DMS153 (cell line): ENCODE data around the gene KIAA0825.

Source experiments
- DNase-seq: peaks from one replicate; lab custom pipeline; 2025; lab: John Stamatoyannopoulos, UW

Gene KIAA0825

DNA sequence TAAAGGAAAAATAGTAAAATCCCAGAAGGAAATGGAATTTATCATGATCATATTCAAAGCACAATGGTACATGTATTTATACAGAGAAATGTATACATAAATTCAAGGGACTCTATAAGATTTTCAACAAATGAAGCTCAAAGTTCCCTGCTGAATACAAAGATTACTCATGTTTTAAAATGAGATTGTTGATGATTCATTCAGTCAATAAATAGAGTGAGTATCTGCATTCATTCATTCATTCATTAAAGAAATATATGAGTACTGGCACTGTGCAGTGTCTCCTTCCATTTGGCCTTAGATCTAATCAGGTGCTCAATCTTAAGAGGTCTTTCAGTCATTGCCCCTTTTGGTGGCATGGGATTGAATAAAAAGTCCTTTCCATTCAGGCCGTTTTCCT, 310.0 kb downstream of the KIAA0825 start:
- DNase-seq: no peak

DNA sequence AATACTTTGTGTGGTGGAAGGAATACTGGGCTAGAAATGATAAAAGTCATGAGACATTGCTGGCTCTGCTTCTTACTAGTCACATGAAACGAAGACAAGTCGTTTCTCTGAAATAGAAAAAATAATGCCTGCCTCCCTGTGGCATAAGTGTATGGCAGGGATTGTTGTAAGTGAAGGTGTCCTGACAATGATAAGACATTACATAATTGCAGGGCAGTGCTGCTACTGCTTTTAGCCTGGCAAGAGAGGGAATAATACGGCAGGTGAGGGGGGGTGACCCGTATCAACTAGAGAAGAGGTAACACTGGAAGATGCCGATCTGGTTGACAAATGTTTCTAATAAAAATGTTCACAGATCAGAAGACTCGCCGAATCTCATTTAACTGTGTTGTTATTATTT, 314.3 kb downstream of the KIAA0825 start:
- DNase-seq: no peak

DNA sequence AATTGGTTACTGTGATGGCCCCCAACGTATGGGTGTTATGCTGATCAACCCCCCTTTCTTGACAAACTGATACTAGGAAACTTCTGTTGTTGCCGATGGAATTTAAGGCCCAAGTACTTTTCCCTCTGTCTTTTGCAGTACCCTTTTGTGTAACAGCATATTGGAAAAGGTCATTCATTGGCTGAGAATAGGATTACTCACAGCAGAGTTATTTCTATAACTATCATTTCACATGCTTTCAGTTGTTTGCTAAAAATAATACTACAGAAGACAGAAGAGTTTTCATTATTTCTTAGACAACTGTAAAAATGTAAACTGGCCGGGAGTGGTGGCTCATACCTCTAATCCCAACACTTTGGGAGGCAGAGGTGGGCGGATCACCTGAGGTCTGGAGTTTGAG, 329.5 kb downstream of the KIAA0825 start:
- no peak for DNase-seq

DNA sequence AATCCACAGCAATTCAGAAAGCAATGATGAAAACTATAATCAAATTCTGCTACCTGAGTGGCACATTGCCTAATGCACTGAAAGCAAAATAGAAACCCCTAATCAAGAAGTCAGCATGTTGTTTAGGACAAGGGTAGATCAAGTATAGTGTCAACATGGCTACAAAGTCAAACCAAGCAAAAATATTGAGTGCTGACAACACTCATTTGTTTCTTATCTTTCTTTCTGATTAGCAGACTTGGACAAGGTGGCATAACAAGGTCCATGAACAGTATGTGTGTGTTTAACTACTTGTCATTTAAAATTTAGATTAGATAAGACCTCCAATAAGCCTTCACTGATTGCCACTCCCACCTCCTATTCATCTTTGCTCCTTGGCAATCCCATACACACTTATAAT, 332.4 kb downstream of the KIAA0825 start:
- no peak for DNase-seq

DNA sequence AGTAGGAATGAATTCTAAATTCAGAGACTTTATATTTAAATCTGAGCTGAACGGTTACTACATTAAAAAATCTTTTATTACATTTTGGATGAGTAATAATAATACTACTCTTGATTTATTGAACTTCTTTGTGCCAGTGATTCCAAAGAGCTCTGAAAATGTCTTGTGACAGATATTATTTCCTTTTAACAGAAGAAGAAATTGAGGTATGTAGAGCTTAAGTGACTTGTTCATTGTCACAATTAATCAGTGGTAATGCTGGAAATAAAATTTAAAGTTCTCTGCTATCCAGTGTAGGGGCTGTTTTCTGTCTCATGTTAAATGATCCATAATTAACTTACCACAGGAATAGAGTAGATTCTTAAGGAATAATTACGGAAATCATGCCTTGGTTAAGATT, 335.3 kb downstream of the KIAA0825 start:
- no peak for DNase-seq

DNA sequence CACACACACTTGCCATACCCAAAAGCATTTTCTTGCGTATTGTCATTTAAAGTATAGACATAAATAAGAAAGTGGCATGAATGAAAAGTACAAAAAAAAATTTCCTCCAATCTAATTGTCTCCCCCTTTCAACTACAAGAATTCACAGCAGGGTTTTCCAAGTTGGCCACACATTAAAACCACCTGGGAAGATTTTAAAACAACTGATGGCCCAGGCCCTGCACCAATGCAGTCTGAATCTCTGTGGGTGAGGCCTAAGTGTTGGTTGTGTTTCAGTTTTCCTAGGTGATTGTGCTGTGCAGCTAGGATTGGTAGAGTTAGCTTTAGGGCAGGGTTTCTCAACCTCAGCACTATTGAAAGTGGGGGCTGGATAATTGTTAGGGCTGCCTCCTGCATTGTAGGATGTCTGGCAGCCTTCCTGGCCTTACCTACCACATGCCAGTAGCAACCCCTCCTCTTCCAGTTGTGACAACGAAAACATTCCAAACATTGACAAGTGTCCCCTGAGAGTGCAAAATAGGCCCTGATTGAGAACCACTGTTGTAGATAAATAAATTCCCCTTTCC, 337.1 kb downstream of the KIAA0825 start:
- no peak for DNase-seq

DNA sequence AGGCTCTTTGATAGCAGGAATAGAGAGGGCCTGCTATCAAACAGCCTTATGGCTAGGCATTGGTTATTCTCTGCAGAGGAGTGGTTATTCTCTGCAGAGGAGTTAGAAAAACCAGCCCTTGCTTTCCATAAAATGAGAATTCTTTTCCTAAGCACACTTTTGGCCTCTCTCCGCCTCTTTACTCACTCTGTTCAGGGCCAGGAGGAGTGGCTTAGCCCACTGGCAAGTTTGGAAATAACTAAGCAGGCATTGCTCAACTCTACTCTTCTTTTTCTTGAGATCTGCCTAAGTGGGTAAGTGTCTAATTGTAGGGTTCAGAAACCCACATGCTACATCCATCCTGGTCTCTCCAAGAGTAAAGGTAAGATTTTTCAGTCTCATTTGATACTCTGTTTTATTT, 341.7 kb downstream of the KIAA0825 start:
- no peak for DNase-seq

DNA sequence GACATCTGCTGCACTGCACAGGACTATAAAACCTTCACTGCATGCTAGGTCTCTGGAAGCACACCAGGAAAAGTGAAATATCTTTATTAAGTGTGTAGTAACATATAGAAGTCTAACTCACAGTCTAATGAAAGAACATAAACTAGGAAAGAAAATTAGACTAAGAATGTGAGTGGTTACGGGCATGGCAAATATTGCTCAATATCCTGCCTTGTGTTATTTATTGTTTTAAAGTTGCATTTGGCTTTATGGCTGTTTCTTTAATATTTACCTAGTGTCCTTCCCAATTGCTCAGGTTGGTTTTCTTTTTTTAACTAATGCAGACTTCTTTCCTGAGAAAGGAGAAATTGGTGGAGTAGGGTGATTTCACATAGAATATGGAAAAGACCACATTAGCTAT, 342.4 kb downstream of the KIAA0825 start:
- no peak for DNase-seq

DNA sequence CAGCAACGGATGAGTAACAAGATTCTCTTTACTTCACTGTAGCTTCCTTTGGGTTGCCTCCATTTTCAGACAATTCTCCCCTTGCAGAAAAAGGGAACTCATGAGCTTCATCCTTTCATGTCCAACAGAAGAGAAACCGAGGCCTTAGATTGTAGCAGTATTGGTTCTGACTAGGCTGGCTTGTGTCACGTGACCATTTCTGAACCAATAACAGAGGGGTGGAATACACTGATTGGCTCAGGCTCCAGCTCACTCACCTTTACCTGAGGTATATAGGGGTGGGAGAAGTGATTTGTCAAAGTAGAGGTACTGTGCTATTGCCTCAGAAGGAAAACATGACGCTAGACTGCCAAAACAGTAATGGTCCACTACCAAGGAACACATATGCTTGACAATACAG, 343.7 kb downstream of the KIAA0825 start:
- DNase-seq: no peak

DNA sequence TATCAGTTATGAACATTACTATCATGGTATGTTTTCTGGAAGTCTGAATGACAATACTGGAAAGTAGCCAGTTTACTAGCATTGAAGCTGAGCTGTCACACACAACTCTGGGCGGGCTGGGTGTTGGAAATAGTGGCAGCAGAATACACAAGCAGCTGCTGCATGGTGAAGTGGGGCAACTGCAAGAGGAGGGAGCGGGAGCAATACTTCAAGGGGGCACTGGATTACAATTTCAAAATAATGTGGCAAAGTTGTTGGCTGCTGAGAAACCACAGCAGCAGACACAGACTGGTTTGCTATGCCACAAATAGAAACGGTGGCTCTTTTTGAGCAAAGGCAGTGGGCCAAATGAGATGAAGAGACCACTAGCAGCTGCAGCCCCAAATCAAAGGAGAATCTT, 350.2 kb downstream of the KIAA0825 start:
- no peak for DNase-seq

DNA sequence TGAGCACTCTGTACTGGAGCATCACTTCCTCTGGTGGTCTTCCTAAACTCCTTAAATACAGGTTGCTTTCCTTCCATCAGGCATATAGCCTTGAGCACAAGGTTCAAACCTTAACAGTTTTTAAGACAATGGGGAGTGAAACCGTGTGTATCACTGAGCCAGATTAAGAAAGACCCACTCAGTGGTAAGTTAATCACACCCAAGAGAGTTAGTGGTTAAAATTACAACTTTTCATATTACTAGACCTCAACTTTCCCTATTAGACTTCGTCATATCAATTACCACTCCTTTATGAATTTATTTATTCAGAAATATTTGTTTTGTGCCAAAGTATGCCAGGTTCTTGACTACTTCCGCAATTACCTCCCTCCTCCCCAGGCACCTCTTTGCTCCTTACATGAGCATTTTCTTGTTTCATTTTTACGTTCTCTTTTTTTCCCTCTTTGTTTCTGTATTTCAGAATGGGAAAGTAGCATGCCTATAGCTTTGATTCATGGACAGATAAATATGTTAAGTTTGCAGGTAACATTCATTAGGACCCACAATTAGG, 351.0 kb downstream of the KIAA0825 start:
- DNase-seq: no peak

DNA sequence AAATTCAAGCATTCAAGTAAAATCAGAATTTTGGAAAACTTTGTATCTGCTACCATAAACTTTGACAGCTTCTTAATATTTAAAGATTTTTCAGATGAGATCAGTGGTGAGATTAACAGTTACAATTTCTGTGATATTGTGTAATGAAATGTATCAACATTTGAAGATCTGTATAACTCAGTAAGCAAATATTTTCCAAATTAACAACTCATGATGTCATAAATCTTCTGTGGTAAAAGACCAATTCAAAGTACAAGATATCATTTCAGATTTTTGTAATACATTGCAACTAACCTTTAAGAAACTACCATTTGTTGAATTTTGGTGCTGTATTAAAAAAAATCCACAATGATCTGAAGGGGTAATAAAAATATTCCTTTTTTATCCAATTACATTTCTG, 352.2 kb downstream of the KIAA0825 start:
- DNase-seq: no peak

DNA sequence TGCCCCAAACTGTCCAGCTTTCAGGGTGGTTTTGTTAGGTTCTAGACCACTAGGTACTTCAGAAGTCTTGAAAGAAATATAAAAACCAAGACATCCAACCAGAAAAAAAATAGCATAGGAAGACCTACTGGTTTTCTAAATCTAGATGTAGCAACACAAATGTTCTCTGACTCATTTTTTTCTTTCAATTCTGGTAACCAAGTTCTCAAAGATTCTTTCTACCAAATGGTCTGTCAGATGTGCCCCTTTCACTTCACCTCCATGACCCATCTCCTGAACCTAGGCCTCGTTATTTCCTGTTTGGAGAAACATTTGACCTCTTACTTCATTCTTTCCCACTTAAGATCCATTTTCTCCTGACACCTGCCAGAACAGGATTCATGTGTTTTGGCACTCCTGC, 355.3 kb downstream of the KIAA0825 start:
- DNase-seq: no peak

DNA sequence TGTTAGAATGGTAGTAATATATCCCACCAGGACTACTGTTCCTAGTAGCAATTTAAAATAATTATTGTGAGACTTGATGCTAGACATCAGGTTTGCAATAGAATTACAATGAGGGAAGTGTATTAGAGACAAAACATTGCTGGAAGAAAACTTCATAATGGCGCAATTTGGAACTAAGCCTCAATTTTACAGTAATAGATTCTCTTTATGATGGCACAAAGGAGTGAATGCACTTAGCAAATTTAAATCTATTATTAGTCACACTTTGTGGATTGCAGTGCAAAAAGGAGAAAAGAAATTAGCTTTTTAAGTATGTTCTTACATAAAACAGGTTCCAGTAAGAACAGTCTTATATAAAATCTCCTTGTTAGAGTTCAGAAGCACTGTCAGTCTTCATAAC, 358.3 kb downstream of the KIAA0825 start:
- no peak for DNase-seq

DNA sequence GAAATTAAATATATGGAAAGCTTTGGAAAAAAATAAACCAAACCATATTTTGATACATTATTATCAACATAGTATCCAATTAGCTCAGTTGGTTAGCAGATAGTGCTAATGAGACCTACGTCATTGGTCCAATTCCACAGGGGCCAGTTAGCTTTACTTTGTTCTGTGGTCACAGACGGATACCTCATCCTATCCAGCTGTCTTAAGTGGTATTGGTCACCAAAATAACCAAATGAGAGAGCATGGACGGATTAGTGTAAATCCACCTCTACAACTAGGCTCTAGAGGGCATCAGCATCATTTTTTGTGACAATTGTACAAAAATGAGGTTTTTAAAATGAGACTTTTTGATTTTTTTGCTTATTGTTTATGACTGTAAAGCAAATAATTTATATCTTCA, 364.2 kb downstream of the KIAA0825 start:
- no peak for DNase-seq

DNA sequence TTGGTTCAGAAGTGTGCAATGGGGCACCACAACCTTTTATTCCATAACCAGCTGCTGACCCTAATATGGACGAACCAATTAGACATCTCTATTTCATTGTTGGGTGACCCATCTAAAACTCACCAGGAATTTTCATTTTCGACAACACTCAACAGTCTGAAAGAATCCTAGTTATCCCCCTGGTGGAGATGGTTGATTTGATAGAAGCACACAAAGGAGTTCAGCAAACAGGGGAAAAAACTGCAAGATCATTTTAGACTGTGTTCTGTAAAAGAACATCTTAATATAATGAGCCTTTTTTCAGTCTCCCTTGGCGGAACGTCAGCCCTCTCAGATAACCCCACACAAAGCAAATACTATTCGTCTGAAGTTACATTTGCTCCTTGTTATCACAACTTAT, 367.4 kb downstream of the KIAA0825 start:
- no peak for DNase-seq

DNA sequence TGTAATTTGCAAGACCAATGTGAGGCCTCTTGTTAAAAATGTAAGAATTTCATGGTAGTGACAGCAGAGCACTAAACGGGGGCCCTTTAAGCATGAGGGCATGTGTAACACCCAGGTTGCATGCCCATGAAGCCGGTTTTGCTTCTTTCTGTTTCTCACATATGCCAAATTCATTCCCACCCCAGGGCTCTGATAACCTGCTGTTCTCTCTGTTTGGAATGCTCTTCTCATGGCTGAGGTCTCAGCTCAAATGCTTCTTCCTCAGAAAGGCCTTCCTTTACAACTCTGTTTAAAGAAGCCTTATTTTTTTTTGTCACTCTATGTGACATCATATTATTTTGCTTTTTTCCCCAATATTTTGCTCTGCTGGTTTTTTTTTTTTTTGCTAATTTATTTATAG, 369.0 kb downstream of the KIAA0825 start:
- DNase-seq: no peak

DNA sequence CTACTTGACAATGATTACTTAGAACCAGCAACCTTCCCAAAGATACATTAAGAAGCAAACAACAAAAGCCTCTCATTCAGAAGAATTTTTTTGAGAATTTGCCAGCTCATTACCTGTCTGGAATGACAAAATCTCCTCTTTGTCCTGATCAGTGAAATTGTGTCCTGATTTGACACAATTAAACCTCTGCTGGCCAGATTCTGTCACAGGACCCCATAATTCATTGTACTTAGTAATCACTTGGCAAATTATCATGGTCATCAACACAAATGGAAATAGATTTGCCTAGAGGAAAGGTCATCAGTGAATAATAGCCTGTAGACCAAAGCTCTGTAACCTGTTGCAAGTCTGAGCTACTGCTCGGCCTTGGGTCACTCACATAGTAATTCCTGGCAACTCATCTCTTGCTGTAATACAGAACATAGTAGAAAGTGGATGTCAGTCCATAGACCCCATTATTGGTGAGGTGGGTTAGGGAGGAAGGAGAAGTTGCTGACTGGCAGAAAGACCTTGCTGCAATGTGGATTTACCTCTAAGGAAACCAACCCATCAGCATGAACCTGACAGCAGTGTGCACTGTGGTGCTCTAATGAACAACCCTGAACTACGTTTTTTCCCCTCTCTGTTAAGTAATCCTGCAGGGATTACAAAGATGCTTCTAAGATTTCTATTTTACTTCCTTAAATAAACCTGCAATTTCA, 370.1 kb downstream of the KIAA0825 start:
- DNase-seq: no peak

DNA sequence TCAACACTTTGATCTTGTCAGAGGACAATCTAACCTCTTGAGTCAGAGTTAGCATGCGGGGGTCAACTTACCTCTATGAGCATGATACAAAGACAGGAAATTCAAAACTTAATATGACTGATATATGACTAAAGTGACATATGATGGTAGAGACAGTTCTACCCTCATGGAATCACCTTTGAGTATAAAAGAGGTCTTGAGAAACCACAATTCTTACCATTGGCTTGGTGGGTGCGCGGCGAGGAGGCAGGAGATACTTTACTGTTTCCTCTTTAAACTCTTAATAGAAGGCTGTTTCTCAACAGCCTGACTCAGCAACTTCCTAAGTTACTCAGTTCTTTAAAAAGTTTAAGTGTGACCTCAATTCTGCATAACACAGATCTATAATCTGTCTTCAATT, 372.8 kb downstream of the KIAA0825 start:
- DNase-seq: no peak

DNA sequence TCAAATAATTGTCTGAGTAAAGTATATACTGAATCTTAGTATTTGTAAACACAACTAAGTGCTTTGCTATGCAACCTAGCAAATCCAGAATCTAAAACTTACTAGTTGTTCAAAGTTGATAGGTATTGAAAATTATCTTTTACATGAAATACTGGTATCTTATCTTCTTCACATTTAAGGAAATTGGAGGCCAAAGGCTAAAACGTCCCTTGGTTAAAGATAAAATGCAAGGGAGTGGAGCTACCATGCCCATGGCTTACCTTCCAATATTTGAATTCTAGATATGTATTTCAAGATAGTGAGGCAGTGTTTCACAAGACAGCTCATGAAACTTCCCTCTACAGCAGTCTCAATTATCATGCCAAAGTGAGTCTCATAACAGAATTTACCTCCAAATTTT, 373.5 kb downstream of the KIAA0825 start:
- DNase-seq: no peak

DNA sequence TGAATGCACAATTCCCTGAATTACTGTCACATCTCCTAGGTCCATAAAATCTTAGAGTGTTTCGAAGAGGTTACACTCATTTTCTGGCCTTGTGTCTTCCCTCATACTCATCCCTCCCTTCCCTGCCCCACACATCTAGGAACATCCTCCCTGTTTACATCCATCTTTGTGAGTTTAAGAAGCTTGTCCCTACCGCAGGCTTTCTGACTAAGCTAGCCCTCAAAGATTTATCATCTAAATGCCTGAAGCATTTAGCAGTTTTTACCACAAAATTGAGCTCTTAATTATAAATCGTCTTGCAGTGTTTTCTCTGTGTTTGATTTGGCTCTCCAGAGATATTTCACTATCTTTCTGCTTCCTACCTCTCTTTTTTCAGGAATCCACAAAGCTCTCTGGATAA, 374.8 kb downstream of the KIAA0825 start:
- DNase-seq: no peak

DNA sequence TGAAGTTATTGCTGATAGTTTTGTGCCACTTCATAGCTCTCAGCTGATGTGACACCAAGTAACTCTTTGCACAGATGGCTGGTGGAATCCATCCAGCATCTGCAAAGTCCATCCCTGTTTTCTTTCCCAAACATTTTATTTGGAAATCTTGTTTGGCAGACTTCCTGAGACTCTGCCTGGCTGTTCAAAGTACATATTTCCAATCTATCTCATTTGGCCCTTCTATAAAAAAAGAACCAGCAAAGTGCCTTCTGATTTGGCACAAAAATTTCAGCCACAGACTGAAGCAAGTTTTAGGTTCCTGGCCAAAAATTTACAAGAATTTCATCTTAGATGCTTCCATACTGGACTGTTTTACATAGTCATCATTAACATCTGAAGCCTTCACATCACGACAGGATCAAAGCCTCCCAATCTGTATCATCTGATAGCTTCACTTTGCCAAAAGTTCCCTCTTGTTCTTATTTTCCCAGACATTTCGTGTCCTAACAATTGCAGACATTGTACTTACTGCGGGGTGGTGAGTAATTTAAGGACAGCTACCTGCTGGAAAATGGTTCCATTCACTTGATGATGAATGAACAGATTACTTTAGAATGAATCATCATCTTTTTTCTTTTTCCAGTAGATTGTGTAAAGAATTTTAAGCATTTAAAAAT, 377.3 kb downstream of the KIAA0825 start:
- no peak for DNase-seq

DNA sequence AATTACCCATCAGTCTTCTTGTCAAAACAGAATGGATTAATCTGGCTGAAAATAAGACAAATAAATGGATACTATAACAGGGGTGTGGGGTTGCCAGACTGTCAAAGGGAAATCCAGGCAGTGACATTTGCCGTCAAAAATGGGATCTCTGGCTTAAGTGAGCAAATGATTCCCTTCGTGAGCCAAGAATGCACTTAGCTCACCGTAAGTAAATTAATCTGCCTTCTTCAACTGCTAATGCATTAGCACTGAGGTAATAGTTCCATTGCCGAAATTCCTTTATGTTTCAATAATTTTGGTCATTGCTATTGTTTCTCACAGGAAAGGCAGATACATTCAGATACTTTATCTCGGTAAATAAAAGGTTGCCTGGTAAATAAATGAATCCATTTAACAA, 377.8 kb downstream of the KIAA0825 start:
- DNase-seq: no peak

DNA sequence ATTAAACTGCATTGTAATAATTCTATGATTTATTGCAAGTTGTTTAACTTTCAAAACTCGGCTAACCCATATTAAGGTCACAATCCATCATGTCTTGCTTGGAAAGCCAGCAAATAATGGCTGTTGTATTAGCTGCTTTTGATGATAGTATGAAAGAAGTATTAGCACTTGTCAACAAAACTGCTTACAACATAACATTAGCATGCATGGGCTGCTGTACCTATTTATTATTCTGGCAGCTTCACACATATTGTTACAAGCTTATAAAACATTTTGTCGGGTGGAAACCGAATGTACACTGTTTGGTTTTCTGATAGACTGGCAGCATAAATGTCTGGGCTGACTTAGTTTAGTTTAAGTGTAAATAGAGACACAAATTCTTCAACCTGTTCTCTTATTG, 378.3 kb downstream of the KIAA0825 start:
- DNase-seq: no peak
